HepG2 (cell line): ENCODE data around the gene PVALB. TPM values are rescaled to one million over a fixed set of nuclear protein-coding genes. Genes with fewer than 3 reads are reported as not detected.

Experiments used
- ELF3 ChIP-seq: IDR thresholded peaks from 2 replicates; pipeline ENCODE4 v1.6.1; 2016; ENCODE audit warnings: missing genetic modification reagents, missing compliant biosample characterization
- FLYWCH1 ChIP-seq: sonication (generic); formaldehyde crosslinking; IDR thresholded peaks from 2 replicates; pipeline ENCODE4 v1.8.1; 2023; ENCODE audit warnings: mild to moderate bottlenecking, missing genetic modification reagents
- FOSL2 ChIP-seq: sonication (generic); formaldehyde crosslinking; IDR thresholded peaks from 2 replicates; pipeline ENCODE4 v1.4.0; 2020; ENCODE audit warnings: missing genetic modification reagents
- KDM5B ChIP-seq: sonication (generic); formaldehyde crosslinking; IDR thresholded peaks from 2 replicates; pipeline ENCODE4 v1.4.0; 2020; ENCODE audit warnings: missing genetic modification reagents, mild to moderate bottlenecking, borderline replicate concordance
- MED8 ChIP-seq: sonication (generic); formaldehyde crosslinking; IDR thresholded peaks from 2 replicates; pipeline ENCODE4 v1.8.1; 2023; ENCODE audit warnings: mild to moderate bottlenecking, missing genetic modification reagents; ENCODE audit not compliant: insufficient replicate concordance
- MEIS1 ChIP-seq: sonication (generic); formaldehyde crosslinking; IDR thresholded peaks from 2 replicates; pipeline ENCODE4 v1.9.0; 2021; ENCODE audit warnings: mild to moderate bottlenecking, missing genetic modification reagents, moderate library complexity, borderline replicate concordance
- MIXL1 ChIP-seq: IDR thresholded peaks from 2 replicates; pipeline ENCODE4 v1.6.1; 2016
- NCOA2 ChIP-seq: sonication (generic); formaldehyde crosslinking; IDR thresholded peaks from 2 replicates; pipeline ENCODE4 v1.8.0; 2022; ENCODE audit warnings: inconsistent platforms
- SALL2 ChIP-seq: sonication (generic); formaldehyde crosslinking; IDR thresholded peaks from 2 replicates; pipeline ENCODE4 v1.8.1; 2023; ENCODE audit warnings: mild to moderate bottlenecking, missing genetic modification reagents, inconsistent platforms
- SIX4 ChIP-seq: sonication (generic); formaldehyde crosslinking; IDR thresholded peaks from 2 replicates; pipeline ENCODE4 v1.4.0; 2020; ENCODE audit warnings: missing genetic modification reagents
- STAT6 ChIP-seq: sonication (generic); formaldehyde crosslinking; IDR thresholded peaks from 2 replicates; pipeline ENCODE4 v1.4.0; 2020; ENCODE audit warnings: missing genetic modification reagents, mild to moderate bottlenecking, borderline replicate concordance
- TEAD2 ChIP-seq: sonication (generic); formaldehyde crosslinking; IDR thresholded peaks from 2 replicates; pipeline ENCODE4 v1.9.0; 2021; ENCODE audit warnings: missing genetic modification reagents
- ZC3H13 ChIP-seq: sonication (generic); formaldehyde crosslinking; IDR thresholded peaks from 2 replicates; pipeline ENCODE4 v1.8.1; 2023; ENCODE audit warnings: mild to moderate bottlenecking, missing genetic modification reagents, moderate library complexity
- ZNF292 ChIP-seq: sonication (generic); formaldehyde crosslinking; IDR thresholded peaks from 2 replicates; pipeline ENCODE4 v1.8.1; 2022; ENCODE audit warnings: mild to moderate bottlenecking, low read depth, missing genetic modification reagents, borderline replicate concordance
- ZNF326 ChIP-seq: sonication (generic); formaldehyde crosslinking; IDR thresholded peaks from 2 replicates; pipeline ENCODE4 v1.4.0; 2020; ENCODE audit warnings: missing genetic modification reagents, borderline replicate concordance
- ZNF614 ChIP-seq: IDR thresholded peaks from 2 replicates; pipeline ENCODE4 v1.6.1; 2018; ENCODE audit warnings: missing biosample characterization, missing genetic modification reagents, inconsistent platforms, borderline replicate concordance
- ZNF780A ChIP-seq: sonication (generic); formaldehyde crosslinking; IDR thresholded peaks from 2 replicates; pipeline ENCODE4 v1.8.0; 2022; ENCODE audit warnings: mild to moderate bottlenecking, missing genetic modification reagents, moderate library complexity
- ZNF800 ChIP-seq: sonication (generic); formaldehyde crosslinking; IDR thresholded peaks from 2 replicates; pipeline ENCODE4 v1.4.0; 2020; ENCODE audit warnings: missing genetic modification reagents
- ZSCAN12 ChIP-seq: sonication (generic); formaldehyde crosslinking; IDR thresholded peaks from 2 replicates; pipeline ENCODE4 v1.9.0; 2021; ENCODE audit warnings: mild to moderate bottlenecking, missing genetic modification reagents
- polyA plus RNA-seq, 8 experiments: library from polyadenylated mRNA; depleted of rRNA in 3 of 8; stranded (reverse) in 7 of 8; unstranded in 1 of 8; fragments of >200 nt; fragmentation: Illumina TruSeq in 4 of 8; extraction: Trizol in 4 of 8; gene quantifications; 2 replicates each; pipeline versions ENCODE4 v1.2.1 to v1.2.3, GENCODE V29; 2011 to 2016; ENCODE audit warnings: low read depth in 4 of 8, missing spikeins in 1 of 8, mixed read lengths in 1 of 8; ENCODE audit not compliant: insufficient read depth in 1 of 8
- total RNA-seq, 5 experiments: library from RNA; depleted of rRNA; stranded (reverse); fragments of >200 nt; fragmentation: Illumina TruSeq; extraction: Trizol; gene quantifications; 2 replicates each; pipeline ENCODE4 v1.2.3, GENCODE V29; 2016; ENCODE audit warnings: low read depth in 1 of 5
- TF ChIP-seq, protein P1 (sequence below): sonication (generic); formaldehyde crosslinking; IDR thresholded peaks from 2 replicates; pipeline ENCODE4 v1.9.0; 2022; ENCODE audit warnings: missing genetic modification reagents, mild to moderate bottlenecking, borderline replicate concordance
- TF ChIP-seq, protein P2 (sequence below): IDR thresholded peaks from 2 replicates; pipeline ENCODE4 v1.6.1; 2018; ENCODE audit warnings: missing genetic modification reagents
- TF ChIP-seq, protein P3 (sequence below): IDR thresholded peaks from 2 replicates; pipeline ENCODE4 v1.6.1; 2016; ENCODE audit warnings: missing genetic modification reagents, missing compliant biosample characterization

Gene PVALB
- total and polyA plus RNA-seq, 2 of the 13 experiments (the other 11 are each of a cell fraction or from before 2014, with no cell fraction given): not detected

DNA sequence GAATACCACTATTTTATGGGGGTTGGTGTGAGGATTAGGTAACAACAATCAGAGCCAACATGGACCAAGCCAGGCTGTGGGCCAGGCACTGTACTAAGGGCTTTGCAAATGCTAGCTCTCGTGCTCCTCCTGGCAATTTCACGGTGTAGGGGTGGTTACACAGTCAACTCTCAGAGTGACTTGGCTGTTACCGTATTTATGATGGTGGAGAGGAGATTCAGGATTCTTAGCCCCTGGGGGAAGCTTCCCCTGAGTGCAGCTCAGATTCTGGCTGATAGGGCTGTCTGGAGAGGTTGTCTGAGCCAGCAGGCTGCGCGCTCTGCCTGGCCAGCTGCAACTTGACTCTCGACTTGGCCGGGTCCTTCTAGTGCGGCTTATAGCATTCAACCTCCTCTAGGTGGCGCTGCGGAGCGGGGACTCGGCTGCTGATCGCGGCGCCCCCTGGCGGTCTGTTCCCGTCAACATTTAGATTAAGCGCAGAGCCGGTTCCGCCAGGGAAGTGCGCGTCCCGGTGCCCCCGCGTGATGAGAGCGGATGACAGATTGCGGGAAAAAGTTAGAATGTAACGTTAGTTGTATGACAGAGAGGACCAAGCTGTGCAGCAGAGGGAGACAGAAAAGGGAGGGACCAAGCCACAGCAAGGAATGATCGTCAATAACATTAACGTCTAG lies 39.4 kb upstream of the PVALB start (continued):
- TF ChIP-seq, protein P1, sequence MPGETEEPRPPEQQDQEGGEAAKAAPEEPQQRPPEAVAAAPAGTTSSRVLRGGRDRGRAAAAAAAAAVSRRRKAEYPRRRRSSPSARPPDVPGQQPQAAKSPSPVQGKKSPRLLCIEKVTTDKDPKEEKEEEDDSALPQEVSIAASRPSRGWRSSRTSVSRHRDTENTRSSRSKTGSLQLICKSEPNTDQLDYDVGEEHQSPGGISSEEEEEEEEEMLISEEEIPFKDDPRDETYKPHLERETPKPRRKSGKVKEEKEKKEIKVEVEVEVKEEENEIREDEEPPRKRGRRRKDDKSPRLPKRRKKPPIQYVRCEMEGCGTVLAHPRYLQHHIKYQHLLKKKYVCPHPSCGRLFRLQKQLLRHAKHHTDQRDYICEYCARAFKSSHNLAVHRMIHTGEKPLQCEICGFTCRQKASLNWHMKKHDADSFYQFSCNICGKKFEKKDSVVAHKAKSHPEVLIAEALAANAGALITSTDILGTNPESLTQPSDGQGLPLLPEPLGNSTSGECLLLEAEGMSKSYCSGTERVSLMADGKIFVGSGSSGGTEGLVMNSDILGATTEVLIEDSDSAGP (CRISPR knock-in tag): peak; percentile 75
- TF ChIP-seq STAT6 (no peak), FLYWCH1 (CRISPR knock-in tag) (no peak), MED8 (no peak), MIXL1 (CRISPR knock-in tag) (0 out of 2 replicates have a peak, but pooled peaks have one; percentile 31), NCOA2 (peak; percentile 15; the same call in 1 of the 2 replicates), MEIS1 (CRISPR knock-in tag) (no peak), ZSCAN12 (no peak), SALL2 (peak; percentile 57; the same call in 1 of the 2 replicates), FOSL2 (peak; percentile 35; the same call in 1 of the 2 replicates), ZC3H13 (CRISPR knock-in tag) (0 out of 2 replicates have a peak, but pooled peaks have one; percentile 29), ZNF780A (CRISPR knock-in tag) (0 out of 2 replicates have a peak, but pooled peaks have one; percentile 35), ZNF292 (no peak), KDM5B (CRISPR knock-in tag) (peak; percentile 59; the same call in 1 of the 2 replicates), SIX4 (CRISPR knock-in tag) (peak; percentile 68; the same call in 1 of the 2 replicates), ELF3 (CRISPR knock-in tag) (0 out of 2 replicates have a peak, but pooled peaks have one; percentile 19), ZNF800 (CRISPR knock-in tag) (peak; percentile 84), ZNF326 (CRISPR knock-in tag) (no peak), TEAD2 (CRISPR knock-in tag) (no peak), ZNF614 (CRISPR knock-in tag) (peak; percentile 53; the same call in 1 of the 2 replicates)
- TF ChIP-seq, protein P2, sequence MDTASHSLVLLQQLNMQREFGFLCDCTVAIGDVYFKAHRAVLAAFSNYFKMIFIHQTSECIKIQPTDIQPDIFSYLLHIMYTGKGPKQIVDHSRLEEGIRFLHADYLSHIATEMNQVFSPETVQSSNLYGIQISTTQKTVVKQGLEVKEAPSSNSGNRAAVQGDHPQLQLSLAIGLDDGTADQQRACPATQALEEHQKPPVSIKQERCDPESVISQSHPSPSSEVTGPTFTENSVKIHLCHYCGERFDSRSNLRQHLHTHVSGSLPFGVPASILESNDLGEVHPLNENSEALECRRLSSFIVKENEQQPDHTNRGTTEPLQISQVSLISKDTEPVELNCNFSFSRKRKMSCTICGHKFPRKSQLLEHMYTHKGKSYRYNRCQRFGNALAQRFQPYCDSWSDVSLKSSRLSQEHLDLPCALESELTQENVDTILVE: peak; percentile 62; the same call in 1 of the 2 replicates
- TF ChIP-seq, protein P3, sequence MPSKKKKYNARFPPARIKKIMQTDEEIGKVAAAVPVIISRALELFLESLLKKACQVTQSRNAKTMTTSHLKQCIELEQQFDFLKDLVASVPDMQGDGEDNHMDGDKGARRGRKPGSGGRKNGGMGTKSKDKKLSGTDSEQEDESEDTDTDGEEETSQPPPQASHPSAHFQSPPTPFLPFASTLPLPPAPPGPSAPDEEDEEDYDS: 0 out of 2 replicates have a peak, but pooled peaks have one; percentile 13
